Tongue (tissue), 2 donors: ENCODE results near the gene SLC25A52. TPM values are rescaled to one million over a fixed set of nuclear protein-coding genes. Genes with fewer than 3 reads are reported as not detected.
"Not testable (repeated sequence)": the region's sequence is repeated elsewhere in the genome, so short reads cannot be mapped to it uniquely, and the experiment has no call there.

Source experiments
- DNase-seq: peaks from one replicate; pipeline ENCODE4 v3.0.0-alpha.2; 2015
- total RNA-seq: library from RNA; depleted of rRNA; stranded (reverse); fragments of >200 nt; gene quantifications from one replicate; pipeline ENCODE4 v1.2.3, GENCODE V29; 2014

SLC25A52 gene
- total RNA-seq, 1 donor from 2014 or later, result not detected

GRCh38 chr18:31740180-31740579 lies 20.5 kb downstream of the SLC25A52 start:
- DNase-seq, result no peak

GRCh38 chr18:31739651-31740050 lies 21.0 kb downstream of the SLC25A52 start:
- no peak for DNase-seq

GRCh38 chr18:31738460-31739407 lies 21.9 kb downstream of the SLC25A52 start:
- no peak for DNase-seq

- DNase-seq, result no peak
These were observed 24.1 kb downstream of the SLC25A52 start for GRCh38 chr18:31736630-31737029.

- no peak for DNase-seq
These were observed 29.1 kb downstream of the SLC25A52 start for GRCh38 chr18:31731628-31732027.

- not testable (repeated sequence) for DNase-seq
These were observed 31.5 kb downstream of the SLC25A52 start for GRCh38 chr18:31729196-31729595.

GRCh38 chr18:31723990-31724711 lies 36.5 kb downstream of the SLC25A52 start:
- peak; percentile 35 for DNase-seq

- DNase-seq, result peak; percentile 7
These were observed 37.1 kb downstream of the SLC25A52 start for GRCh38 chr18:31723639-31723989.

- DNase-seq, result peak; percentile 89
These were observed 38.2 kb downstream of the SLC25A52 start for GRCh38 chr18:31722369-31722957.

GRCh38 chr18:31721601-31722000 lies 39.1 kb downstream of the SLC25A52 start:
- no peak for DNase-seq

GRCh38 chr18:31720867-31721266 lies 39.8 kb downstream of the SLC25A52 start:
- no peak for DNase-seq

- no peak for DNase-seq
These were observed 41.2 kb downstream of the SLC25A52 start for GRCh38 chr18:31719363-31720006.

GRCh38 chr18:31718386-31718785 lies 42.3 kb downstream of the SLC25A52 start:
- DNase-seq, result no peak

GRCh38 chr18:31716362-31716761 lies 44.3 kb downstream of the SLC25A52 start:
- DNase-seq, result no peak

GRCh38 chr18:31711365-31712172 lies 49.1 kb downstream of the SLC25A52 start:
- DNase-seq, result no peak

- DNase-seq, result no peak
These were observed 49.9 kb downstream of the SLC25A52 start for GRCh38 chr18:31710826-31711225.

Other genes with a start within 250 kb of the SLC25A52 start
- gene TTR, start 169.0 kb downstream of the SLC25A52 start, total RNA-seq, result not detected
- 7.2 TPM for gene B4GALT6, start 76.3 kb downstream of the SLC25A52 start, total RNA-seq
- 57.1 TPM for gene TRAPPC8, start 182.2 kb upstream of the SLC25A52 start, total RNA-seq